WTC11 (cell line): ENCODE data around the gene ALDH16A1. TPM values are rescaled to one million over a fixed set of nuclear protein-coding genes. Genes with fewer than 3 reads are reported as not detected.

ENCODE experiments used
- AFF4 ChIP-seq: sonication (generic); formaldehyde crosslinking; IDR thresholded peaks from 2 replicates; pipeline ENCODE4 v1.8.1; 2023; ENCODE audit warnings: mild to moderate bottlenecking, missing genetic modification reagents, borderline replicate concordance
- AR ChIP-seq: fragments of 250-450 bp; sonication (Bioruptor Pico); IDR thresholded peaks from 2 replicates; pipeline ENCODE4 v1.9.0; 2021; ENCODE audit warnings: mild to moderate bottlenecking
- ATF6 ChIP-seq: sonication (generic); formaldehyde crosslinking; IDR thresholded peaks from 2 replicates; pipeline ENCODE4 v1.8.1; 2023; ENCODE audit warnings: mild to moderate bottlenecking, missing genetic modification reagents
- CTCF ChIP-seq: fragments of 200-600 bp; IDR thresholded peaks from 2 replicates; pipeline ENCODE4 v1.8.0; 2022; ENCODE audit warnings: antibody characterized with exemption
- ESRRA ChIP-seq: sonication (generic); formaldehyde crosslinking; IDR thresholded peaks from 2 replicates; pipeline ENCODE4 v1.8.1; 2022; ENCODE audit warnings: mild to moderate bottlenecking, missing genetic modification reagents, borderline replicate concordance
- MYBL2 ChIP-seq: sonication (generic); formaldehyde crosslinking; IDR thresholded peaks from 2 replicates; pipeline ENCODE4 v1.8.1; 2023; ENCODE audit warnings: mild to moderate bottlenecking, moderate library complexity, missing genetic modification reagents
- NFE2L1 ChIP-seq: sonication (generic); formaldehyde crosslinking; IDR thresholded peaks from 2 replicates; pipeline ENCODE4 v1.8.1; 2023; ENCODE audit warnings: missing genetic modification reagents
- TEAD1 ChIP-seq: sonication (generic); formaldehyde crosslinking; IDR thresholded peaks from 2 replicates; pipeline ENCODE4 v1.8.0; 2022; ENCODE audit warnings: mild to moderate bottlenecking, missing genetic modification reagents
- ZMAT4 ChIP-seq: fragments of 250-450 bp; sonication (Bioruptor Pico); IDR thresholded peaks from 2 replicates; pipeline ENCODE4 v1.9.0; 2021; ENCODE audit warnings: mild to moderate bottlenecking
- ZNF416 ChIP-seq: fragments of 250-450 bp; sonication (Bioruptor Pico); IDR thresholded peaks from 2 replicates; pipeline ENCODE4 v1.9.0; 2021; ENCODE audit warnings: mild to moderate bottlenecking, inconsistent platforms
- ZNF423 ChIP-seq: fragments of 250-450 bp; sonication (Bioruptor Pico); IDR thresholded peaks from 2 replicates; pipeline ENCODE4 v2.1.2; 2022; ENCODE audit warnings: mild to moderate bottlenecking, moderate library complexity
- ZNF425 ChIP-seq: fragments of 250-450 bp; sonication (Bioruptor Pico); conservative IDR thresholded peaks from 2 replicates; pipeline ENCODE4 v1.9.0; 2021; ENCODE audit warnings: mild to moderate bottlenecking
- total RNA-seq: library from RNA; stranded (reverse); gene quantifications from 3 replicates; pipeline ENCODE4 v1.2.3, GENCODE V29; 2021

The ALDH16A1 gene
- total RNA-seq, 1 experiment from 2014 or later, result 44.3 TPM

- TF ChIP-seq AFF4 (CRISPR knock-in tag) (no peak), ZMAT4 (CRISPR knock-in tag) (no peak), MYBL2 (CRISPR knock-in tag) (no peak), ZNF416 (CRISPR knock-in tag) (no peak), ZNF425 (CRISPR knock-in tag) (no peak), AR (CRISPR knock-in tag) (no peak), CTCF (peak; percentile 65; the same call in 1 of the 2 replicates), ZNF423 (CRISPR knock-in tag) (no peak), TEAD1 (no peak), ESRRA (CRISPR knock-in tag) (no peak), ATF6 (CRISPR knock-in tag) (no peak), NFE2L1 (CRISPR knock-in tag) (no peak)
- TF ChIP-seq, all 79 proteins: peak for 9
Observed at GRCh38 chr19:49422407-49423070, 30.5 kb upstream of the ALDH16A1 start (continued).
